Activated CD4-positive, CD25-positive, alpha-beta regulatory T cell (primary cell): Measurements from ENCODE around the gene MORN2.

Experiments used
- DNase-seq, 4 experiments: peaks; one replicate each; lab custom pipeline; 2025; lab: John Stamatoyannopoulos, UW

Gene MORN2

GRCh38 chr2:38889575-38889974, 13.8 kb downstream of the MORN2 start, which contains the start of gene ARHGEF33:
Gene ARHGEF33 (plus strand): TSS chr2:38889875. CDS start chr2:38919448, 29,573 bp downstream.
- no peak for DNase-seq

- no peak for DNase-seq
Observed at GRCh38 chr2:38892819-38893218, 17.0 kb downstream of the MORN2 start.

- DNase-seq: no peak
Observed at GRCh38 chr2:38898256-38898655, 22.5 kb downstream of the MORN2 start.

- no peak for DNase-seq
Observed at GRCh38 chr2:38900726-38901125, 24.9 kb downstream of the MORN2 start.

GRCh38 chr2:38905251-38905650, 29.5 kb downstream of the MORN2 start:
- DNase-seq: no peak

- no peak for DNase-seq
Observed at GRCh38 chr2:38907242-38907641, 31.5 kb downstream of the MORN2 start.

GRCh38 chr2:38907743-38908562, 32.2 kb downstream of the MORN2 start:
- no peak for DNase-seq

- no peak for DNase-seq
Observed at GRCh38 chr2:38909872-38910271, 34.1 kb downstream of the MORN2 start.

GRCh38 chr2:38911191-38911590, 35.4 kb downstream of the MORN2 start:
- no peak for DNase-seq

GRCh38 chr2:38912619-38913018, 36.8 kb downstream of the MORN2 start:
- DNase-seq: no peak

GRCh38 chr2:38922389-38922788, 46.6 kb downstream of the MORN2 start:
- no peak for DNase-seq

GRCh38 chr2:38922902-38923301, 47.1 kb downstream of the MORN2 start:
- no peak for DNase-seq

- DNase-seq: no peak
Observed at GRCh38 chr2:38925982-38926381, 50.2 kb downstream of the MORN2 start.

- no peak for DNase-seq
Observed at GRCh38 chr2:38930600-38930999, 54.8 kb downstream of the MORN2 start.
